Osteocyte (in vitro differentiated cells): Measurements from ENCODE around the gene RPUSD4. TPM values are rescaled to one million over a fixed set of nuclear protein-coding genes. Genes with fewer than 3 reads are reported as not detected.

Experiments used
- DNase-seq: peaks from one replicate; pipeline ENCODE4 v3.0.0; 2021; ENCODE audit warnings: mixed read lengths; ENCODE audit not compliant: unreplicated experiment; ENCODE audit errors: extremely low spot score
- H3K27ac Mint-ChIP-seq: one replicate; pipeline ENCODE4 v1.8.0; 2021; ENCODE audit warnings: mild to moderate bottlenecking, mixed read lengths; ENCODE audit not compliant: unreplicated experiment
- H3K27me3 Mint-ChIP-seq: one replicate; pipeline ENCODE4 v1.8.0; 2021; ENCODE audit warnings: mixed read lengths; ENCODE audit not compliant: unreplicated experiment
- H3K36me3 Mint-ChIP-seq: one replicate; pipeline ENCODE4 v1.8.0; 2021; ENCODE audit warnings: mixed read lengths; ENCODE audit not compliant: unreplicated experiment
- H3K4me1 Mint-ChIP-seq: one replicate; pipeline ENCODE4 v1.8.0; 2021; ENCODE audit warnings: mixed read lengths; ENCODE audit not compliant: unreplicated experiment
- H3K4me3 Mint-ChIP-seq: one replicate; pipeline ENCODE4 v1.8.0; 2021; ENCODE audit warnings: mild to moderate bottlenecking, moderate library complexity, mixed read lengths; ENCODE audit not compliant: unreplicated experiment
- H3K9me3 Mint-ChIP-seq: one replicate; pipeline ENCODE4 v1.8.0; 2021; ENCODE audit warnings: mixed read lengths; ENCODE audit not compliant: unreplicated experiment
- total RNA-seq: library from RNA; stranded (reverse); gene quantifications from 2 replicates; pipeline ENCODE4 v1.2.1, GENCODE V29; 2021
- TF ChIP-seq, protein P1 (sequence below): fragments of 200-600 bp; sonication (generic); IDR thresholded peaks from 2 replicates; pipeline ENCODE4 v1.5.0; 2021; ENCODE audit warnings: antibody characterized with exemption, mild to moderate bottlenecking, moderate library complexity

RPUSD4 gene
- total RNA-seq, 1 donor from 2014 or later, result 27.1 TPM

DNA sequence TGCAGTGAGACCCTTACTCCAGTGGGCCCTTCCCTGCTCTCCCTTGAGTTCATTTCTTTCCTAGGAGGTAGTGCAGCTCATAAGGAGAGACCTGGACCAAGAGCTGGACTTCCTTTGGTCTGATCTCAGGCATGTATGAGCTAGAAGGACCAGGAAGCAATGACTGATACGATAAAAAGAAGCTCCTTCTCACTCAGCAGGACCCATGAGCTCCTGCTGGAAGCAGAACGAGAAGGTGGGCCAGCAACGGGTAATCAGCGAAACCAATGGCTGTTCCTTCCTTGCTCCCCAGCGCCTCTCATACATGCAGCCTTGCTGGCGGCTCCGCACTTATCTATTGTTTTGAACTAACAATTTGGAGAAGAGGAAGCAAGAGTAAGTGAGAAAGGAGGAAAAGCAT is 56.8 kb downstream of the RPUSD4 start:
- no peak for DNase-seq
- peaks cover 8% of the 10 kb centered on the region for H3K9me3 Mint-ChIP-seq
- peaks cover 15% of the 10 kb centered on the region for H3K4me1 Mint-ChIP-seq
- no peak overlapping the region for H3K27ac Mint-ChIP-seq
- H3K4me3 Mint-ChIP-seq, result no peak overlapping the region
- TF ChIP-seq, protein P1, sequence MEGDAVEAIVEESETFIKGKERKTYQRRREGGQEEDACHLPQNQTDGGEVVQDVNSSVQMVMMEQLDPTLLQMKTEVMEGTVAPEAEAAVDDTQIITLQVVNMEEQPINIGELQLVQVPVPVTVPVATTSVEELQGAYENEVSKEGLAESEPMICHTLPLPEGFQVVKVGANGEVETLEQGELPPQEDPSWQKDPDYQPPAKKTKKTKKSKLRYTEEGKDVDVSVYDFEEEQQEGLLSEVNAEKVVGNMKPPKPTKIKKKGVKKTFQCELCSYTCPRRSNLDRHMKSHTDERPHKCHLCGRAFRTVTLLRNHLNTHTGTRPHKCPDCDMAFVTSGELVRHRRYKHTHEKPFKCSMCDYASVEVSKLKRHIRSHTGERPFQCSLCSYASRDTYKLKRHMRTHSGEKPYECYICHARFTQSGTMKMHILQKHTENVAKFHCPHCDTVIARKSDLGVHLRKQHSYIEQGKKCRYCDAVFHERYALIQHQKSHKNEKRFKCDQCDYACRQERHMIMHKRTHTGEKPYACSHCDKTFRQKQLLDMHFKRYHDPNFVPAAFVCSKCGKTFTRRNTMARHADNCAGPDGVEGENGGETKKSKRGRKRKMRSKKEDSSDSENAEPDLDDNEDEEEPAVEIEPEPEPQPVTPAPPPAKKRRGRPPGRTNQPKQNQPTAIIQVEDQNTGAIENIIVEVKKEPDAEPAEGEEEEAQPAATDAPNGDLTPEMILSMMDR, result no peak
- H3K36me3 Mint-ChIP-seq, result peaks cover 5% of the 10 kb centered on the region
- peaks cover 23% of the 10 kb centered on the region for H3K27me3 Mint-ChIP-seq

DNA sequence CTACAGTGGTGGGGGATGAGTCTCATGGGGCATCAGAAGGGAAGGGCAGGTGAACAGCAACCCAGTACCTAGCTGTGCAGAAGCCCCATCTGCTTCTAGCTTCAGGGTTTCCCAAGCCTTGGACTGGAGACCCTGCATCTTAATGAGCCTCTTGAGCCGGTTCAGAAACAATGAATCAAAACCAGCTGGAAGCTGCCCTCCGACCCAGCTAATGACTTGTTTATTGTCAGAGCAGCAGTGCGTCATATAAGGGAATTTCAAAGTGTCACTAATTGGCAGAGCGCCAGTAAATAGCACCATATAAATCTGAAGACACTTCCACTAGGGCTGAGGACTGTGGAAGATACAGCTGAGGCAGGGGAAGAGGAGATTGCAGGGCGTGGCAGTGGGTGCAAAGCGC is 57.5 kb downstream of the RPUSD4 start:
- no peak overlapping the region for H3K4me3 Mint-ChIP-seq
- DNase-seq, result no peak
- peaks cover 8% of the 10 kb centered on the region for H3K9me3 Mint-ChIP-seq
- peaks cover 28% of the 10 kb centered on the region for H3K27me3 Mint-ChIP-seq
- H3K27ac Mint-ChIP-seq, result no peak overlapping the region
- peaks cover 17% of the 10 kb centered on the region for H3K4me1 Mint-ChIP-seq
- H3K36me3 Mint-ChIP-seq, result peaks cover 5% of the 10 kb centered on the region
- TF ChIP-seq, protein P1, result no peak

DNA sequence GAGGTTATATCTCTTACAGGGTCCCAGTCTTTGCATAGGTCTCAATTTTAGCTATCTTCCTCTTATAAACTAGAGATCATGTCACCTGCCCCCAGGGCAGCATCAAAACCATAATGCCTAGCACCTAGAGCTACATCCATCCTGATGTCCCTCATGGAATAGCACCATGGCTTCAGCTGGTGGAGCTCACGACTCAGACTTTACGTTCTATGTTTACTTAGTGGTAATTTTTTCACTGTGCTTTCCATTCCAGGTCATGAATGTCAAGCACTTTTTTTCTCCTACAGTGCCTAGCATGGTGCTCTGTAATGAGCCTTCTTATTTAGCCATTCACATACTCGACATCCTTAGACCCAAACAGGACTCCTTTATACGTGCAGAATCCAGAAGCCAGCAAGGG is 58.4 kb downstream of the RPUSD4 start:
- peaks cover 5% of the 10 kb centered on the region for H3K36me3 Mint-ChIP-seq
- H3K27ac Mint-ChIP-seq, result peak overlapping the region; percentile 5
- H3K4me3 Mint-ChIP-seq, result no peak overlapping the region
- peaks cover 8% of the 10 kb centered on the region for H3K9me3 Mint-ChIP-seq
- TF ChIP-seq, protein P1, result no peak
- DNase-seq, result no peak
- peaks cover 30% of the 10 kb centered on the region for H3K27me3 Mint-ChIP-seq
- peaks cover 17% of the 10 kb centered on the region for H3K4me1 Mint-ChIP-seq

DNA sequence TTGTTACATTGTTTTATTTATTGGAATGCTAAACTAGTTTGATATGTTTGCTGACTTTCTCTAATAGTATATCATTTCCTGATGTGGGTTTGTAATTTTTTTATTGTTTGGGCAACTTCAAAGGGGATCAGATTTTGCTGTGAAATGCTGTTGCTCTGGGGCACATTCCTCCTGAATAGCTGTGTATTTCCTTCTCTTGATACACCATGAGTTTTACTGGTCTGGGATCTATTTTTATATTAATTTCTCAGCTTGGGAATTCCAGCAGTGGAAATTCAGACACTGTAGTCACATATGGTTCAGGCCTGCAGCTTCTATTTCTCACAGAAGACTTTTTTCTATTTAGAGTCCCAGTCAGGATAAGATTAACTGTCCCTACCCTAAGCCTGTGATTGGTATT is 58.9 kb downstream of the RPUSD4 start:
- H3K36me3 Mint-ChIP-seq, result peaks cover 5% of the 10 kb centered on the region
- H3K4me1 Mint-ChIP-seq, result peaks cover 17% of the 10 kb centered on the region
- peaks cover 30% of the 10 kb centered on the region for H3K27me3 Mint-ChIP-seq
- DNase-seq, result no peak
- H3K4me3 Mint-ChIP-seq, result no peak overlapping the region
- TF ChIP-seq, protein P1, result no peak
- peak overlapping the region; percentile 33 for H3K27ac Mint-ChIP-seq
- peaks cover 8% of the 10 kb centered on the region for H3K9me3 Mint-ChIP-seq

DNA sequence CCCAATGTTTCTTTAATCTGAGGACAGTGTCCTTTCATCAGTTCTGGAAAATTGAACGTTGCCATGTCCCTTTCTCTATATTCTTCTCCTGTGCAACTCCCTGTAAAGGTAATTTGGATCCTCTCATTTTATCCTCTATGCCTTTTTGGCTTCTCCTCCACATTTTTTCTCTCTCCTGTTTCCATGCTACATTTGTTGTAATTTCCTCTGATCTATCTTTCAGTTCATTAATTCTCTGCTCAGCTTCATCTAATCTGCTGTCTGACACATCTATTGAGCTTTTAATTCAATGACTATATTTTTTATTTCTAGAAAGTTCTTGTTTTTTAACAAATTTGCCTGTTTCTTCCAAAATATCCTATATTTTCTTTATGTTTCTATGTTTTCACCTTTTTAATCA is 59.3 kb downstream of the RPUSD4 start:
- Mint-ChIP-seq H3K27ac (no peak overlapping the region), H3K36me3 (peaks cover 5% of the 10 kb centered on the region), H3K27me3 (peaks cover 30% of the 10 kb centered on the region), H3K4me1 (peaks cover 17% of the 10 kb centered on the region), H3K4me3 (no peak overlapping the region), H3K9me3 (peaks cover 8% of the 10 kb centered on the region)
- no peak for DNase-seq
- TF ChIP-seq, protein P1, result no peak

Other genes with a start within 250 kb of the RPUSD4 start
- gene CDON, start 148.8 kb downstream of the RPUSD4 start, total RNA-seq, result 24.4 and 29.4 TPM in 2 replicates
- gene FAM118B, start 132 bp upstream of the RPUSD4 start, total RNA-seq, result 23.3 and 26.5 TPM in 2 replicates
- gene SRPRA, start 57.2 kb upstream of the RPUSD4 start, total RNA-seq, result 106 and 107 TPM in 2 replicates
- gene FOXRED1, start 57.5 kb upstream of the RPUSD4 start, total RNA-seq, result 25.9 and 34.4 TPM in 2 replicates
- 10.6 and 11.6 TPM in 2 replicates for gene TIRAP, start 71.4 kb upstream of the RPUSD4 start, total RNA-seq
- gene DCPS, start 92.4 kb upstream of the RPUSD4 start, total RNA-seq, result 11.2 and 15.2 TPM in 2 replicates
- 73.1 and 74.8 TPM in 2 replicates for gene ST3GAL4, start 144.0 kb upstream of the RPUSD4 start, total RNA-seq